NCI-H69 (cell line): Measurements from ENCODE around the gene AUTS2.
A peak's percentile ranks its signal among the peaks of the same experiment; 100 is the strongest.

Experiments used
- DNase-seq: peaks from one replicate; lab custom pipeline; 2025; lab: John Stamatoyannopoulos, UW

AUTS2 gene

GRCh38 chr7:70545214-70545613, 946.9 kb downstream of the AUTS2 start:
- peak; percentile 49 for DNase-seq

GRCh38 chr7:70552141-70552540, 953.9 kb downstream of the AUTS2 start:
- DNase-seq: no peak

DNA sequence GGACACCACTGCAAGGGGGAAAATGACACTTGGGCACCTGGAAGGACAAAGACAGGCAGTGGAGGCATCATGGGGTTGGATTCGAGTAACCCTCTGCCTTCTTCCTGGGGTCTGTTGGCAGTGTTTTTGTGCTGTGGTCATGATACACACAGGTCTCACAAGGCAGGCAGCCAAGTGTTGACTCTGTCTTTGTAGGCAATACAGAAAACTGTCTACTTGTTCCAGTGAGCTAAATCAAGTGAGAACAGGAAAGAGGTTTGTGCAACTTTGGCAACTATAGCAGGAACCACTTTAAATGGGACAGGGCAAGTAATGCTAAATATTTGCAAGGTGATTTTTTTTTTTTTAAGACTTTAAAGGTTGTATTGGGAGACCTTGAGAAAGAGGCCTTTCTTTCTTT, 955.1 kb downstream of the AUTS2 start:
- DNase-seq: peak; percentile 15

GRCh38 chr7:70554646-70555045, 956.4 kb downstream of the AUTS2 start:
- DNase-seq: no peak

DNA sequence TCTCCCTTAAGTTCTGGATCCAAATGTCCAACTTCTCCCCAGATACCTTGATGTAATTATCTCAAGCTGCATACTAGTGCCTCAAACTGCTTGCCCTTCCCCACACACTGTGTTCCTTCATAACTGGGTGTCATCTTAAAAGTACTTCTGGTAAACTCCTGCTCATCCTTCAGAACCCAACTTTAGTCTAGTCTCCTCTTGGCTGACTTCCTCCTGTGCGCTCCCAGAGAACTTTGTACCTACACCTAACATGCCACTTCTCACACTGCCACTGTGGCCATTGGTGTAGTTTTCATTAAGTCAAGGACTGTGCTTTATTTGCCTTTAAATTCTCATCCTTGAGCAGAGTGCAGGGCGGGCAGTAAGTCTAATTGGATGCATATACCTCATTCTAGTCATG, 958.5 kb downstream of the AUTS2 start:
- DNase-seq: no peak

- no peak for DNase-seq
Measured at GRCh38 chr7:70557338-70557737, 959.1 kb downstream of the AUTS2 start.

DNA sequence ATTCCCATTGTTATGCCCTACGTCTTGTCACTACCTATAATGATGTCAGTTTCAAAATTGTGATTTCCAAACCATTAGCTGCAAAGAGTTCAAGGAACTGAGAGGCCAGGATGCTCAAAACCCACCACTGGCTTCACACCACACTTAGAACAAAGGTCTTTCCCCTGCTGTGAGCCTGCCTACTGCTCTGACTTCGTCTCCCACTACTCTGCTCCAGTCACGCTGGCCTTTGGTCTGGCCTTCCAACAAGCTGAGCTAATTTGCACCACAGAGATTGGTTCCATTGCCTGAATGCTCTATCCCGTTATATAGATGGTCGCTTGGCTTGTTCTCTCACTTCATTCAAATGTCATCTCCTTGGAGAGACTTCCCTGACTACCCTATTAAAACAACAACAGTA, 961.5 kb downstream of the AUTS2 start:
- DNase-seq: no peak

DNA sequence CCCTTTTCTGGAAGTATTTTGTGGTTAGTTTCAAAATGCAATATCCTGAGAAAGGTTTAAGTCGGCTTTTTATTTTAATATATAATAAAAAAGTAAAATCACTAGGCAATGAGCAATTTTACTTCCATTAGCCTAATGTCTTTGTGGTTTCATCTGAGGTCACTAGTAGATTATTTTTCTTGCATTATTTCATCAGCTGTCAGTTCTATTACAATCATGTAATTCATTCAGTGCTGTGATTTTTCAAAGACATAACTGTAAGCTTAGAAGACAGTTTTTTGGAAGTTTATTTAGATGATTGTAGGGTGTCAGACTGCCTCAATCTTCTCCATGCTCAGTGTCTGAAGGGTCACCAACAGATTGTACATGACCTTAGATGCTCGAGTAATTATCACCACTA, 965.7 kb downstream of the AUTS2 start:
- DNase-seq: no peak

DNA sequence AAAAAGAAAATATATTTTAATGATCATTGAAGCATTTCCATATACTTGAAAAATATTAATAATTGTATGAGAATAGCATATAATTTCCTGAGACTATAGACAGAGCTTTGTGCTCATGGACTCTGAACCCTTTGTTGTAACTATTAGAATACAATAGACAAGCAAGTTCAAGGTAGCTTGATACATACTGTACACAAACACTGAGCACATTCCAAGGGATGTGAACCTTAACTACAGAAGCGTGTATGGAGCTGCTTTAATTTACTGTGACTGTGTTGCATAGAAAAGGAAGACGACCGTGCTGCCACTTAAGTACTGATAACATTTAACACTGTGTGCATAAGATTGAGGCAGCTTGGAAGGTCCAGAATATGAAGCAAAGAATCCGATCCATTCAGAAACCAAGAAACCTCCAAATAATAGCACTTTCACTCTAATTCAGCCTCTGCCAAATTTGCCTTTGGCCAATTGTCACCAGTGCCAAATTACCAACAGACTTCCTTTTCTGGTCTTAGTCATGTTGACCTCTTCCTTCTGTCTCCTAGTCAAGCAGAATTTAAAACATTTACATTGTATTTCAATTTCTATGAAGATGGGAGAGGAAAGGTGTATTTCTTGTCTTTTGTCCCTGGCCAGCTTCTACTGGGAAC, 967.6 kb downstream of the AUTS2 start:
- peak; percentile 46 for DNase-seq

DNA sequence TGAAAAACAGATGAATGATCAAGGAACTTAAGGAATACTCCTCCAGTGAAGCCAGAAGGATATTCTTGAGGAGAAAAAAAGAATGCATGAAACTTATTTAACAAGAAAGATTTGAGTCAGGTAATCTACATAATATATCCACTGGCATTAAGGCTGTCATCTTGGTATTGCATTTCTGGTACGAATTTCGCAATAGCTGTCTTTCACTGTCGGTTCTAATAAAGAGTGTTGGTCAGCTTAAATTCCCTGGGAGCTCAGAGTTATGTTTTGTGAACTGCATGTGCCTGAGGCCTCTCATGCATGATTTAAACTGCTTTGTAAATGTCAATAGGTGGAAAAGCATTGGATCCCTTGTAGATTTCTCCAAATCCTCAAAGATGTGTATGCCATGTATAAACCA, 968.4 kb downstream of the AUTS2 start:
- DNase-seq: no peak

- peak; percentile 90 for DNase-seq
Measured at GRCh38 chr7:70568674-70569334, 970.5 kb downstream of the AUTS2 start.

DNA sequence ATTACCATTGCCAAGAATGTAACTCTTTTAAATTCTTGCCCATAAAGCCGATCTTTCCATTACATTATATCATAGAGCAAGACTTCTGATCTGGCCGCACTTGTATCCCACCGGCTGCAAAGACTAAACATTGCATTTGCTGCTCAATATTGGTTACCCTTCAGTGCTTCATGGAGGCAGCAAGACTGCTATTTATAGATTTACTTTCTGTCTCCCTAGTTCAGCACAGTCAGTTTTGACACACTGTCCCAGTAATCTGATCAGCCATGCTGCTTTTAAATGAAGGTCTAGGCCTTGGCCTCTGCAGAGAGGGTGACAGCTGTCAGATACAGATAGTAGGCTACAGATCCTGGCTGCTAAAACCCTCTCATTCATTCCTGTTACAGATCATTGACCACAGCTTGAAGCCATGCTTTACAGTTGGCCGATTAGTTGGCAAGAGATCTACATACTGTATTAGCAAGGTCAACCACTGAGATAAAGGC, 971.1 kb downstream of the AUTS2 start:
- peak; percentile 98 for DNase-seq

DNA sequence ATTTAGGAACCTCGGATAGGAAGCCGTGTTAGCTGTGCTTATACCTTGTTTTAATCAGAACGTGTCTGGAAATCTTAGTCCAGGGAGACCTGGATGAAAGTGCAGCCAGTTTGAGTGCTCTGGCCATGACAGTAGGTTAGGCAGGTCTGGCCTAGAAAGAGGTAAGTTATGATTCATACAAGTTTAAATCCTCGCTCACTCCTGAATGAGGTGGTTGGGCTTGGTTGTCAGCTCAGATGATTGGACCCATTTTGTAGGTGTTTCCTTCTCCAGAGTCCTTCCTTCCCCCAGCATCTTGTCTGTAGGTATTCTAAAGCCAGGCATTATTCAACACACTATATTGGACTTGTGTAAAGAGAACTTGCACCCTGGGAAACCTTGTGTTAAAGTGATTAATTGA, 971.8 kb downstream of the AUTS2 start:
- DNase-seq: peak; percentile 75

DNA sequence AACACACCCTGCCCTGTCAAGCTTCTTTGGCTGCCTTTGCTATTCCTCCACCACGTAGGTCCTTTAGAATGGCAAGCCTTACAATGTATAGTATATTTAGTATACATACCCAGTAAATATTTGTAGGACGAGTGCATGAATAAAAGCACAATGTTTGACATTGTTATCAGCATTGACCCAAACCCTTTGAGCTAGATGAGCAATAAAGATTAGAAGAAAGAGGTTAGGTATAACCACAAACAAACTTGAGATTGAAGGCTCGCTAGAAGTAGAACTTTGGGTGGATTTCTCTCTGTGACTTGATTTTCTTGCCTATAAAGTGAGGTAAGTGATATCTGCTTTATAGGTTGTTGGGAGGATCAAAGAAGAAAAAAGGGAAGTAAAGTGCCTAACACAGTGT, 972.7 kb downstream of the AUTS2 start:
- DNase-seq: no peak

DNA sequence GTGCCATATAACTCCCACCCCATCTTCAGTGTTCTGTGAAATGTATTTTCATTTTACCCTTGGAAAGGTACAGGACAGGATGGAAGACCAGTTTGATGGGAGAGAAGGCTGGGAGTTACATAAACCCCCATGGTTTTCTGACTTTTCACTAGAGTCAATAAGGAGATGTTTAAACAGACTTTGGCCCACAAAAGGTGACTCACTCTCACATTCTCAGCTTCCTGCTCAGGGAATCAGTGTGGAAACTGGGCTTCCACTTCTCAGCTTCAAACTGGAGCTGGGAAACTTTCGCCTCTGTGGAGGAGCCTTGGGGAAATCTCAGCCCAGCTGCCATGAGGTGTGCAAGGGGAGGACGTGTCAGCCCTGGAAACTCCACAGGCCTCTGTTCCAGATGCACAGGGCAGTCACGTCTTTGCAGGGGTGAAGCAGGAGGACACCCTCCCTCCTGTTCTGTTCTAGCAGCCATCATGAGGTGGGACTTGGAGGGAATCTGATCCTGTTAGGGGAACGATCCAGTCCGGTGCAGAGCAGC, 973.2 kb downstream of the AUTS2 start:
- DNase-seq: peak; percentile 85

DNA sequence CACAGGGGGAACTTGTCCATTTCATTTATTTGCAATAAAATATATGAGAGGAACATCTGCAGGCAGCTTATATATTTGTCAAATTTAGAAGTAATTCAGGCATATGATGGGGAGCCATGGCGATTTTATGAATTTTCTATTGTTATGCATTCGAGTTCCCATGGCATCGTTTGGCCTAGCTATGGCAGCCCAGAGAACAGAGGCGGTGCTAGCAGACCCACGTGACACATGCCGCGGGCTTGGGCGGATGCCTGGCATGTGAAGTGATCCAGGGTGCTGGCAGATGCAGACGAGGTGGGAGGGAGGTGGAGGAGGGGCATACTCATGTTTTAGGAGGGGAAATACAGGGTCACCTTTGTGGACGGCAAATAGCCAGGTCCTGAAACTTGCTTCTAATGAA, 973.7 kb downstream of the AUTS2 start:
- peak; percentile 64 for DNase-seq

GRCh38 chr7:70572571-70572970, 974.3 kb downstream of the AUTS2 start:
- DNase-seq: peak; percentile 47

DNA sequence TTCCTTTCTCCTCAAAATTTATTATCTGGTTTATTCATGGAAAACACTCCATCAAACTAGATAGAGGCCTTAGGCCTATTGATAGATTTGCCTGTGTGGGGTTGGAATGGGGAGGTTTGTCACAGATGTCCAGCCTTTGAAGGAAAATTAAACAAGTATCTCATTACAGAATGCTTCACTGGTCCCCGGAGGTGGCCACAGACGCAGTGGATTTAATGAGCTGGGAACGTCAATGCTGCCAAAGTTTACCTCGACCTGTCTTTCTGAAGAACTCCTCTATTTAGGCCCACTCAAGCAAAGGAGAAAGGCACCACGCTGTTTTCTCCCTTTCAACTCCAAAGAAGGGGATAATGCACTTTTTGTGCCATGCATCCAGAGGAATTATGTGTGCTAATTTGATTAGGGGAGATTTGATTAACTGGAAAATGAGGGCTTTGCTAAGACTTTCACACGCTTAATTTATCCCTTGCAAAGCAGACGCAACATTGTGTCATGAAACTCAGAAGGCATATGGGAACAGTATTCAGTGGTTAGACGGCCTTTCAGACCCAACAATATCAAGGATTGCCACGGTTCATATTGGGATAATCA, 974.9 kb downstream of the AUTS2 start:
- peak; percentile 99 for DNase-seq

GRCh38 chr7:70573696-70574095, 975.4 kb downstream of the AUTS2 start:
- no peak for DNase-seq

DNA sequence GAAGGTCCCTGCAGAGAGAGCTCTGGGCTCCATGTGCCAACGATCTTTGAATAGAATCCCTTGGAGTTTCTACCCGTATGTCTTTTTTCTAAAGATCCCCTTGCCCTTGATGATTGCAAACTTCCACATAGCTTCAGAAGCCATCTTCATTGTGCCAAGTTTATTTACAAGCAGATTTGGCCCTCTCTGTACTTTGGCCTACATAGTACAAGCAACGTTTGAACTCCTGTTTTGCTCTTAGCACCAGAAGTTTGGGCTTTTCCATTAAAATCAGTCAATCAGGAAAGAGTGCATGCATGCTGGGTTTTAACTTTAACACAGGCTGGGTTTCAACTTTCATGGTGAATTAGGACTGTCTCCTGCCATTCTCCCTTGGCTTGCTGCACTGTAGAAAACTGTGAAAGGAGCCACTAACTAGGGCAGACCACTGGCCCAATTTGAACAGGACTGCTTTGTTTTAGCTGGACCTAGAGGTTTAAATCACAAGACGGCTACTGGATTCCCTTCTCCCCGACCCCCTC, 976.1 kb downstream of the AUTS2 start:
- DNase-seq: no peak

GRCh38 chr7:70574970-70575799, 976.9 kb downstream of the AUTS2 start:
- DNase-seq: peak; percentile 98

DNA sequence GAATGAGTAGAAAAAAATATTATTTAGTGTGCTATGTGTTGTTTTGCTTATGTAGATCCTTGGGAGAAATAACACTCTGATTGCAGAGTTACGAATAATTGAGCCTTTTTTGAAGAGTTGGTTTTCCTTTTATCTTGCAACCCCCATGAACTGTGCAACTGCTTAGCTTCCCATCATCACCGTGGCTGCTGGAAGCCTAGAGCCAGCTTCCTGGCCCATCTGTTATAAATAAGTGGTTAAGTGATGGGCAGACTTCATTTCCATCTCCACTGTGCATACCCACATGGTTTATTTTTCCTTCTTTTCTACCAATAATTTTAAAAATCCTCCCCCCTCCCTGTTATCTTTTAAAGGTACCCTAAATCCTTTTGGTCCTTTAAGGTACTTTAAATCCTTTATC, 978.8 kb downstream of the AUTS2 start:
- peak; percentile 59 for DNase-seq
